Tibial nerve (tissue), 4 donors: ENCODE measurements around the gene IL1R2. TPM values are rescaled to one million over a fixed set of nuclear protein-coding genes. Genes with fewer than 3 reads are reported as not detected.
"Not testable (repeated sequence)": the region's sequence is repeated elsewhere in the genome, so short reads cannot be mapped to it uniquely, and the experiment has no call there.

Experiments
- DNase-seq, 2 donors: peaks; one replicate each; pipeline ENCODE4 v3.0.0-alpha.2; 2019; ENCODE audit warnings: low spot score in 2 of 2
- H3K27ac ChIP-seq, 4 donors: fragments of 200-600 bp; sonication (generic) in 3 of 4; one replicate each; pipeline ENCODE4 v1.5.1; 2017 to 2019; ENCODE audit warnings: mild to moderate bottlenecking in 1 of 4
- H3K27me3 ChIP-seq, 2 donors: fragments of 200-600 bp; sonication (generic) in 1 of 2; one replicate each; pipeline versions ENCODE4 v1.5.1 to v1.6.0; 2017 to 2019
- H3K36me3 ChIP-seq, 3 donors: fragments of 200-600 bp; sonication (generic); one replicate each; pipeline ENCODE4 v1.5.1; 2018 to 2019
- H3K4me1 ChIP-seq, 4 donors: fragments of 200-600 bp; sonication (generic) in 3 of 4; one replicate each; pipeline ENCODE4 v1.5.1; 2017 to 2019
- H3K4me3 ChIP-seq, 4 donors: fragments of 200-600 bp; sonication (generic) in 3 of 4; one replicate each; pipeline ENCODE4 v1.5.1; 2017 to 2019; ENCODE audit warnings: mild to moderate bottlenecking in 1 of 4, moderate library complexity in 1 of 4
- H3K9me3 ChIP-seq, 4 donors: fragments of 200-600 bp; sonication (generic) in 3 of 4; one replicate each; pipeline ENCODE4 v1.5.1; 2017 to 2019
- CTCF ChIP-seq, 5 experiments: fragments of 200-600 bp in 3 of 5; fragments of 450-650 bp in 2 of 5; sonication (generic) in 3 of 5; IDR thresholded peaks; one replicate each; pipeline ENCODE4 v1.5.1; 2016 to 2019; ENCODE audit warnings: antibody characterized with exemption in 5 of 5, mild to moderate bottlenecking in 3 of 5, moderate library complexity in 2 of 5
- EP300 ChIP-seq, 2 donors: sonication (generic); formaldehyde crosslinking; IDR thresholded peaks; one replicate each; pipeline ENCODE4 v1.6.1; 2017; ENCODE audit warnings: antibody characterized with exemption in 2 of 2, mild to moderate bottlenecking in 1 of 2
- POLR2A ChIP-seq, 2 donors: fragments of 450-650 bp; IDR thresholded peaks; one replicate each; pipeline ENCODE4 v1.6.1; 2017; ENCODE audit warnings: antibody characterized with exemption in 2 of 2, mild to moderate bottlenecking in 2 of 2, moderate library complexity in 2 of 2
- WGBS, 2 donors: methylation state at CpG; one replicate each; pipeline ENCODE4 v1.1.5; 2018; 5-methylcytosine and 5-hydroxymethylcytosine counted together
- total RNA-seq, 4 donors: library from RNA; depleted of rRNA; stranded (reverse); fragments of >200 nt; gene quantifications; one replicate each; pipeline ENCODE4 v1.1.0, GENCODE V29; 2016

The IL1R2 gene
- total RNA-seq, 4 donors from 2014 or later, result 3.6 to 17.7 (median 7.5) TPM

GRCh38 chr2:102065675-102066252 lies 74.0 kb downstream of the IL1R2 start:
- H3K9me3 ChIP-seq, result no peaks in the 10 kb centered on the region
- peaks cover 0 to 54% (median 18%) of the 10 kb centered on the region in 4 donors for H3K4me1 ChIP-seq
- H3K27me3 ChIP-seq, result no peaks in the 10 kb centered on the region
- WGBS, 2 donors, result 84 to 89% methylated on average over 12 of the region's 12 CpGs
- H3K36me3 ChIP-seq, result no peaks in the 10 kb centered on the region
- no peak for DNase-seq
- TF ChIP-seq CTCF (IDR thresholded peaks at IDR 0.05) (no peak), EP300 (IDR thresholded peaks at IDR 0.05) (no peak), POLR2A (IDR thresholded peaks at IDR 0.05) (no peak)
- peak overlapping the region in 1 of 4 donors; percentile 90 for H3K27ac ChIP-seq
- no peak overlapping the region for H3K4me3 ChIP-seq

- TF ChIP-seq EP300 (IDR thresholded peaks at IDR 0.05) (no peak), CTCF (IDR thresholded peaks at IDR 0.05) (no peak), POLR2A (IDR thresholded peaks at IDR 0.05) (no peak)
- DNase-seq, result no peak
- H3K4me1 ChIP-seq, result peaks cover 0 to 54% (median 18%) of the 10 kb centered on the region in 4 donors
Measured at GRCh38 chr2:102066554-102066953, 74.8 kb downstream of the IL1R2 start.

GRCh38 chr2:102068126-102068525 lies 76.4 kb downstream of the IL1R2 start:
- not testable (repeated sequence) for H3K36me3 ChIP-seq, H3K4me3 ChIP-seq, H3K9me3 ChIP-seq, H3K27me3 ChIP-seq, H3K27ac ChIP-seq, DNase-seq
- peaks cover 0 to 42% (median 17%) of the 10 kb centered on the region in 4 donors for H3K4me1 ChIP-seq

More at GRCh38 chr2:102066554-102066953, 74.8 kb downstream of the IL1R2 start:
- Histone ChIP-seq H3K27me3 (no peaks in the 10 kb centered on the region), H3K9me3 (no peaks in the 10 kb centered on the region), H3K27ac (no peak overlapping the region), H3K36me3 (no peaks in the 10 kb centered on the region), H3K4me3 (no peak overlapping the region)
- WGBS, 2 donors, result 47 to 63% methylated on average over 6 of the region's 6 CpGs

GRCh38 chr2:102069311-102069974 lies 77.7 kb downstream of the IL1R2 start:
- Histone ChIP-seq H3K27ac (peak overlapping the region in 3 of 4 donors; percentile 62 to 86 (median 82)), H3K9me3 (no peaks in the 10 kb centered on the region), H3K27me3 (no peaks in the 10 kb centered on the region), H3K4me3 (no peak overlapping the region), H3K36me3 (no peaks in the 10 kb centered on the region), H3K4me1 (peaks cover 0 to 29% (median 6%) of the 10 kb centered on the region in 4 donors)
- TF ChIP-seq CTCF (IDR thresholded peaks at IDR 0.05) (no peak), POLR2A (IDR thresholded peaks at IDR 0.05) (no peak), EP300 (IDR thresholded peaks at IDR 0.05) (no peak)
- DNase-seq, result no peak
- WGBS, 2 donors, result 80 to 87% methylated on average over 8 of the region's 8 CpGs

GRCh38 chr2:102070058-102070642 lies 78.4 kb downstream of the IL1R2 start:
- WGBS, 2 donors, result 19 to 25% methylated on average over 8 of the region's 8 CpGs

GRCh38 chr2:102072741-102073140 lies 81.0 kb downstream of the IL1R2 start:
- Histone ChIP-seq H3K27ac (no peak overlapping the region), H3K36me3 (no peaks in the 10 kb centered on the region), H3K4me3 (no peak overlapping the region), H3K27me3 (no peaks in the 10 kb centered on the region), H3K9me3 (no peaks in the 10 kb centered on the region), H3K4me1 (peaks cover 0 to 17% (median 2%) of the 10 kb centered on the region in 4 donors)
- TF ChIP-seq EP300 (IDR thresholded peaks at IDR 0.05) (no peak), POLR2A (IDR thresholded peaks at IDR 0.05) (no peak), CTCF (IDR thresholded peaks at IDR 0.05) (no peak)
- no peak for DNase-seq
- 87% methylated on average over 5 of the region's 5 CpGs for WGBS, 2 donors

More at GRCh38 chr2:102070058-102070642, 78.4 kb downstream of the IL1R2 start:
- Histone ChIP-seq H3K9me3 (no peaks in the 10 kb centered on the region), H3K27ac (peak overlapping the region; percentile 58 to 86 (median 72)), H3K27me3 (no peaks in the 10 kb centered on the region), H3K4me3 (no peak overlapping the region), H3K36me3 (no peaks in the 10 kb centered on the region), H3K4me1 (peaks cover 0 to 22% (median 2%) of the 10 kb centered on the region in 4 donors)
- DNase-seq, result peak; percentile 61 to 65
- TF ChIP-seq EP300 (IDR thresholded peaks at IDR 0.05) (peak in 1 of 2 donors; percentile 54), POLR2A (IDR thresholded peaks at IDR 0.05) (no peak)
